Activated naive CD8-positive, alpha-beta T cell treated with anti-CD3 and anti-CD28 coated beads, Interleukin-2, amount 10 ng/mL, durations not matched to agents 7 days and 5 days (primary cell): ENCODE measurements around the gene STAC. TPM values are rescaled to one million over a fixed set of nuclear protein-coding genes. Genes with fewer than 3 reads are reported as not detected.

ENCODE experiments used
- ATAC-seq: fragments of 150-1000 bp; cut with Tn5 transposase; one replicate; pipeline ENCODE4 v1.10.0; 2021; ENCODE audit warnings: low read depth, moderate library complexity
- POLR2A ChIA-PET: fragments of 350-600 bp; sonication (Branson Sonifier 250); formaldehyde crosslinking; loops from one replicate; lab custom pipeline; 2021; ENCODE audit warnings: antibody characterized with exemption; lab: Charles Lee
- DNase-seq: peaks from one replicate; pipeline ENCODE4 v3.0.0; 2021
- H3K27ac Mint-ChIP-seq: one replicate; pipeline ENCODE4 v1.8.0; 2022; ENCODE audit warnings: mild to moderate bottlenecking, mixed read lengths
- H3K27me3 Mint-ChIP-seq: one replicate; pipeline ENCODE4 v1.8.0; 2022; ENCODE audit warnings: mild to moderate bottlenecking, moderate library complexity, mixed read lengths
- H3K36me3 Mint-ChIP-seq: one replicate; pipeline ENCODE4 v1.8.0; 2021; ENCODE audit warnings: mild to moderate bottlenecking, mixed read lengths
- H3K4me1 Mint-ChIP-seq: one replicate; pipeline ENCODE4 v1.8.0; 2021; ENCODE audit warnings: mixed read lengths
- H3K4me3 Mint-ChIP-seq: one replicate; pipeline ENCODE4 v1.8.0; 2022; ENCODE audit warnings: mild to moderate bottlenecking, moderate library complexity, mixed read lengths
- H3K9me3 Mint-ChIP-seq: one replicate; pipeline ENCODE4 v1.8.0; 2021; ENCODE audit warnings: mixed read lengths
- total RNA-seq, 2 experiments: library from RNA; stranded (reverse); gene quantifications; one replicate each; pipeline ENCODE4 v1.2.3, GENCODE V29; 2021

STAC gene
- total RNA-seq, 2 experiments from 2014 or later = not detected

DNA sequence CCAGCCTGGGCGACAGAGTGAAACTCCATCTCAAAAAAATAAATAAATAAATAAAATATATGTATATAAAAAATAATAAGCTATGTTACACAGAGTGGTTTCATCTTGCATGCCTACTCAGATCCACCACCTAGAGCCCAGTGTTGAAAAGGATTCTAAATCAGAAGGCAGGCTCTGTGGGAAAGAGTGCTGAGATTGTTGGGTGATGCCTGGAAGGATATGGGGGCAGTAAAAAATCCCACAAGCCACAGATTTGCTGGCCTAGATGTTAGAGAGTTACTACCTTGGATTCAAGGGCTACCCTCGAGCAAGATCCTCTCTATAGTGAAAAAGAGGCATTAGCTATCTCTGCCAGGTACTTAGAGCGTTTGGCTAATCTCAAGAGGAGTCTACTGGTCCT, 144.3 kb downstream of the STAC start:
- Mint-ChIP-seq H3K27me3 (no peaks in the 10 kb centered on the region), H3K9me3 (no peaks in the 10 kb centered on the region), H3K36me3 (no peaks in the 10 kb centered on the region), H3K4me1 (no peaks in the 10 kb centered on the region), H3K4me3 (no peak overlapping the region), H3K27ac (no peak overlapping the region)
- DNase-seq (no peak), ATAC-seq (no peak)
- POLR2A ChIA-PET = no interaction called here

DNA sequence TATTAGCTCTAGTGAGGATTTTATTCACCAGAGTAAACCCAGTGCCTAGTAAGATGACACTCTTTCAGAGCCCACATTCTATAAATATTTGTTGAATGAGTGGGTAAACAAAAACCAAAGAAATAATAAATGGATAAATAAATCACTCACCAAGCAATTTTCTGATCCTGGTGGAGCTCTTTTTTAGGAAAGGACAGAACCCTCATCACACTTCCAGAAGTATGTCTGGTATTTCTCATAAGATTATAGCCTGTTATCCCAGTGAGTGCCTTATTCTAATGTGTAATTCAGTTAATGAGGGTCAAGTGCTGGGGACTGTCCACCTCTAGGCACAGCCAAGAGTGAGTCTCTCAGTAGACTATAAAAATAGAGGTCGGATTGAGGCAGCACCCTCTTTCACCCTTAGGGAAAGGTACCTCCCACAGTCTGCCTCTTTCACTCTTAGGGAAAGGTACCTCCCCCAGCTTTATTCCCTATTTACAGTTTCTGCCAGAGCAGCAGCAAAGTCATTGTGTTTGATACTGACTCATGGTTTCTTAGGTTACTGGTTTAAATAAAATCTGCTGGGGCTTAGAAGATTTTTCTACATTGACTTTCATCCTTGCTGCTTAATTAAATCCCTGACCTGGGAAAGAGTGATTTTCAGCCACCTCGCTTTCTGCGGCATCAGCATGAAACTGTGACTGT, 145.0 kb downstream of the STAC start:
- POLR2A ChIA-PET = no interaction called here
- Mint-ChIP-seq H3K27me3 (no peaks in the 10 kb centered on the region), H3K4me1 (no peaks in the 10 kb centered on the region), H3K36me3 (no peaks in the 10 kb centered on the region), H3K4me3 (no peak overlapping the region), H3K27ac (no peak overlapping the region), H3K9me3 (no peaks in the 10 kb centered on the region)
- ATAC-seq = no peak
- no peak for DNase-seq

DNA sequence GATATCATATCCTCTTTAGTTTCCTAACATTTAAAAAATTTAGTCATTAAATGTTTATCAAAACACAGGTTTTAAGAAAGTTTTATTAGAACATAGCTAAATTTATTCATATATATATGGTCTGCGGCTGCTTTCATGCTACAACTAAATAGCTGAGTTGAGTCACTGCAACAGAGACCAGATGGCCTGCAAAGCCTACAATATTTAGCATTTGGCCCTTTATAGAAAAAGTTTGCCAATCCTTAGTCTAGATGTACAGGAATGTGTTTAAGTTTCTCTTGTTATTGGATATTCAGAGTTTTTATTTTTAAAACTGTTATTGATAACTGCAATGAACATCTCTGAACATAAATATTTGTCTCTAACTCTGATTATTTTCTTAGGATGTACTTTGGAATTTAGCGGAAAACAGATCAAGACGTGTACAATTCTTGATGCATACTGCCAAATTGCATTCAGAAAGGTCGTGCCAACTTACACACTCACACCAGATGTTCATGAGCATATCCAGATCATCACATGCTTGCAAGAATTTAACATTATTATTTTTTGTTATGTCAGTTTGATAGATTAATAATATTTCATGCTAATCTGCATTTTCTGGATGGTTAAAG, 157.9 kb downstream of the STAC start:
- no peak for ATAC-seq
- Mint-ChIP-seq H3K27me3 (no peaks in the 10 kb centered on the region), H3K36me3 (no peaks in the 10 kb centered on the region), H3K9me3 (peaks cover 4% of the 10 kb centered on the region), H3K4me3 (no peak overlapping the region), H3K4me1 (no peaks in the 10 kb centered on the region), H3K27ac (no peak overlapping the region)
- no peak for DNase-seq
- POLR2A ChIA-PET = no interaction called here

DNA sequence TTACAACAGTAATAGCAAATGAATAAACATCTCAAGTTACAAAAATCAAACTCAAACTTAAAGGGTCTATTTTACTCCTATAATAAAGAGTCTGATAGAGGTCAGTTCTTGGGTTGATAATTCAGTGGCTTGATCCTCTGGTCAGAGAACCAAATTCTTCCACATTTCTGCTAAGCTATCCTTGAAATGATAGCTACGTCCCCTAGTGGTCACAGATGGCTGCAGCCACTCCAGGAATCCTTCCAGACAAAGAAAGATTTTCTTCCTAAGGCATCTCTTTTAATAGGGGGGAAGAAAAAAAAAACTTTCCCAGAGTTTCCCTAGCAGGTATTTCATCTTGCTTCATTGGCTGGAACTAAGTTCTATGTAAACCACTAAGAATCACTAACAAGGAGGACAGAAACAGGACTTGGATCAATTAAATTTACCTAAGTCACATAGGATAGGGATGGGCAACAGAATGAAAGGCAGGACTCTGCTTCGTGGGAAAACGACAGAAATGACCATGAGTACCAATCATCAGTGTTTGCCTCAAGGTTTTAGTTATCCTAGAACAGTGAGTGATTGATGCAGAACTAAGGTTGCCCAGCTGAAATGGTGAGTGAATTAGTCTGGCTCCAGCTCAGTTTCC, 160.7 kb downstream of the STAC start:
- Mint-ChIP-seq H3K27me3 (no peaks in the 10 kb centered on the region), H3K36me3 (no peaks in the 10 kb centered on the region), H3K9me3 (no peaks in the 10 kb centered on the region), H3K27ac (no peak overlapping the region), H3K4me1 (no peaks in the 10 kb centered on the region), H3K4me3 (no peak overlapping the region)
- ATAC-seq = no peak
- POLR2A ChIA-PET = no interaction called here
- no peak for DNase-seq

DNA sequence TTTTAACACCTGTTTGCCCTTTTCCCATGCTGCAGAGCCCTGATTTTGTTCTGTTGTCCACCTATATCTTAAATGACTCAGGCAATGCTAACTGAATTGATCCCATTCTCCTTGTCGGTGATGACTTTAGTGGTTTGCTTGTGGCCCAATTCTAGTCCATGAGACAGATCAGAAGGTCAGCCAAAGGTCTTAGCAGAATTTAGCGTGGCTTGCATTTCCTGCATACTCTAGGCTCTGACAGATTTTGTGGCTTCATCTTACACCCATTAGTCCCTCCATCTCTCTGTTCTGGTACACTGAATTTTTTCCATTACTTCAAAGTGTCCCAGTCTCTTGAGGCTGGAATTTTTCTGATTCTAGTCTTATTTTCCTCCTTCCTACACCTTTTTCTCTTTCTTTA, 161.9 kb downstream of the STAC start:
- no peaks in the 10 kb centered on the region for H3K36me3 Mint-ChIP-seq
- ATAC-seq (no peak), DNase-seq (no peak)
- no peaks in the 10 kb centered on the region for H3K27me3 Mint-ChIP-seq
- H3K9me3 Mint-ChIP-seq = no peaks in the 10 kb centered on the region
- no peak overlapping the region for H3K4me3 Mint-ChIP-seq
- no peaks in the 10 kb centered on the region for H3K4me1 Mint-ChIP-seq
- H3K27ac Mint-ChIP-seq = no peak overlapping the region
- POLR2A ChIA-PET = no interaction called here

DNA sequence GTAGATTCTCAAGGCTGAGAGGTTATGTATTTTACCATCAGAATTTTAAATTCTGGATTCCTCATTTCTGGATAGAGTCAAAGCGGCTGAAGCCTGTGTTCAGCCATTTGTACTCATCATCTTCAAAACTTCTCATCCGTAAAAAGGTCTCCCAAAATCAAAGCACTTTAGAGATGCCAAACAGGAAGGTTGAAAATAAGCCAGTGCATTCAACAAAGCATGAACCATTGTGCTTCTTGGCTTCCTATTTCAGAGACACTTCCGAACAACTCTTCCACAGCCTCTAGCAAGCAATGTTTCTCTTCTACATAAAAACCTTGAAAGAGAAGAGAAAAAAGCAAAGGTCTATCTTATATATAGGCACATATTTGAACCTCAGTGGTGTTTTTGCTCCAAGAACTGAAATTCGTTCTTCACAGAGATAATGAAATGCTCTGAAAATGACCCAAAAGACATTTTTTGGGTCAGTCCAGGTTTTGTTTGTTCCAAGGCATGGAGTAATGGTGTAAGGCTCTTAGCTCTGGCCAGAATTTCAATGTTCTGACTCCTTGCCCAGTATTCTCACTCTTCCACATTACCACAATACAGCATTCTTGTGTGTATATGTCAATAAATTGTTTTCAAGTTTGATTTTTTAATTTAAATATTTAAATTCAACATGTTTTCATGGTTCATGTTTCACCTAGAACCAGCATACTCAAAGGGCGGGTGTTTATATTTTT, 163.1 kb downstream of the STAC start:
- no peaks in the 10 kb centered on the region for H3K4me1 Mint-ChIP-seq
- no peak for DNase-seq

DNA sequence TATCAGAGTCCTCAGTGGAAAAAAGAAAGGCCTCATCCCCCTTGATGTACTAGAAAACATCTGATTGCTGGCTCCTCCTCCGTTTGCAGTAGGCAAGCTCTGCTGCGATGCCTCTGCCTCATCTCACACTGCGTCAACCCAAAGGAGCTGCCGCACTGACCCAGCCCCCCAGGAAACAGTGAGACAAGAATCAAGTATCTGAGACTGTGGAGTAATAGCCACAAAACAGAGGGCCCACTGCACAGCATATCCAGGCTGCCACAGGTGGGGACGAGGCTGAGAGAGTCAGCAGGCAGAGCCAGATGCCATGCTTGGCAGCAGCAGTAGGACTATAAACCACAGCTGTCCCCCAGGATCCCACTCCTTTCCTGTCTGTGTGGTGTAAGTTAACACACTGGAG, 165.9 kb downstream of the STAC start:
- DNase-seq (no peak), ATAC-seq (no peak)
- Mint-ChIP-seq H3K9me3 (no peaks in the 10 kb centered on the region), H3K27me3 (no peaks in the 10 kb centered on the region), H3K4me1 (no peaks in the 10 kb centered on the region), H3K27ac (no peak overlapping the region), H3K36me3 (no peaks in the 10 kb centered on the region), H3K4me3 (no peak overlapping the region)
- POLR2A ChIA-PET = no interaction called here

More for the DNA sequence above, 163.1 kb downstream of the STAC start:
- no peaks in the 10 kb centered on the region for H3K36me3 Mint-ChIP-seq
- POLR2A ChIA-PET = no interaction called here
- no peak overlapping the region for H3K27ac Mint-ChIP-seq
- ATAC-seq = no peak
- H3K27me3 Mint-ChIP-seq = no peaks in the 10 kb centered on the region
- H3K4me3 Mint-ChIP-seq = no peak overlapping the region
- H3K9me3 Mint-ChIP-seq = no peaks in the 10 kb centered on the region

DNA sequence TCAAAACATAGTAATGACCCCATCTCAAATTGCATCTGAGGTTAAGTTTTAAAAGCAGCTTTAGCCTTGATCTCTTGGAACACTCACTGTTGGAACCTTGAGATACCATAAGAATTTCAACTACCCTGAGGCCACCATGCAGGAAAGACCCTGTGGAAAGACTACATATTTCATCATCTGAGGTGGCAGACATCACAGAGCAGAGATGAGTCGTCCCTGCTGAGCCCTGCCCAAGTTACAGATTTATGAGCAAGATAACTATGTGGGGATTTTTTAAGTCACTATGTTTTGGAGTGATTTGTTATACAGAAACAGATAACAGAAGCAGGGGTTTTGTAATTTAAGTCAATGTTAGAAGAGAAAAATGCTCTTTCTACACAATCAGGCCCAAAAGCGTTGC, 168.4 kb downstream of the STAC start:
- H3K9me3 Mint-ChIP-seq = no peaks in the 10 kb centered on the region
- H3K36me3 Mint-ChIP-seq = no peaks in the 10 kb centered on the region
- POLR2A ChIA-PET = no interaction called here
- DNase-seq (no peak), ATAC-seq (no peak)
- no peaks in the 10 kb centered on the region for H3K4me1 Mint-ChIP-seq
- H3K27ac Mint-ChIP-seq = no peak overlapping the region
- H3K27me3 Mint-ChIP-seq = no peaks in the 10 kb centered on the region
- no peak overlapping the region for H3K4me3 Mint-ChIP-seq

DNA sequence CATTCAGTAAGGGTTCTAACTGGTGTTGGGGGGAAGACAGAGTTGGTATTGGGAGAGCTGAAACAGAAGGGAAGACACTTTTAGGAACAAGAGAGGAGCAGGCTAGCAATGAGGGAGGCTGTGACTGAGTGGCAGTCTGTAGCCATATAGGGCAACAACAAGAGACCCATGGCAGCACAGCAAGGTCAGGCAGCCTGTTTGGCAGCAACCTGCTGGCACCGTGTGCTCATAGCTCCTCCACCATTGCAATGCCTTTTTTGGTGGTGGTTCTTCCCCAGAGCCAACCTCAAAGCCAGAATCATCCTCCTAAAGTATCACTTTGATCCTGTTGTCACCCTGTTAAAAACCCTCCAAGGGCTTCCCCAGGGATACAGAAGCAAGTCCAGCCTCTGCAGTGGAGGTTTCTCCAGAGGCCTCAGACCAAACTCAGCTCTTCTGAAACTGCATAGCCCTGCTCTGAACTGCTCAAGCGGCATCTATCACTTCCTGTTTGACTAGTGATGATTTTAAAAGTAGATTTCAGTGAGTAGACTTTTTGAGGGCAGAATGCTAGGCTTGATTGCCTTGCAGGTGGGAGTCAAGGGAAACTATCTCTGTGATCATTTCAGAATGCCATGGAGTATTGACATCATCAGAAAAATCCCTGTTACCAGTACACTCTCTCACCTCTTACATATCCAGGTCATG, 176.9 kb downstream of the STAC start:
- Mint-ChIP-seq H3K9me3 (no peaks in the 10 kb centered on the region), H3K27me3 (peaks cover 7% of the 10 kb centered on the region), H3K27ac (no peak overlapping the region), H3K4me1 (no peaks in the 10 kb centered on the region), H3K4me3 (no peak overlapping the region), H3K36me3 (no peaks in the 10 kb centered on the region)
- POLR2A ChIA-PET = no interaction called here
- DNase-seq (no peak), ATAC-seq (no peak)

DNA sequence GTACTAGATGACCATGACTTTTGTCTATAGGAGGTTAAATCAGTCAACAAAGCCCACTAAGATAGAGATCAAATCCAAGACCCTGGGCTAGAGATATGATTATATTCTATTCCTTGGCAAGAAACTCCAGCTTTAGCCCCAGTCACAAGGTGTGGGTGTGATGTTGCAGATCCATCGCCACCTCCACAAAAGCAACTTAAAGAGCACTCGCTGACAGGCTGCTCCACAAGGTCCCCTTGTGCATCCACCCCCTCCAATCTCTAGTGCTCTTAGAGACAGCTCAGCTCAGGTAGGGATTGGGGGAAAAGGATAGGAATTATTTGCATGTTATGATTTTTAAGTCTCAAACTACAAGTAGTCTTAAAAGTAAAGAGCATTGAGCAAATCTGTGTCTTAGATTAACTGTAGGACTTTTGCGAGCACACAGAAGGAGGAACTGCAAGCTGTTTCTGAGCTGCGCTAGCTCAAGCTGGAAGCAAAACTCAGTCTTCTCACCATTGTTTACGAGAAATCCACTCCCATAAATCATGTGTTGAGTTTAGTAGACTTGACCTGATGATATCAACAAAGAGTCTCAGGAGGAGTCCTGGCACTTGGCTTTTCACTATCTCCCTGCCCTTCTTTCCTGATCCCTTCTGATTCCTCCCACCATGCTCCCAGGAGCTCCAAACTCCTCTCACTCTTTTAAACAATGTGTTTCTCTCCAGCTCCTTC, 177.6 kb downstream of the STAC start:
- H3K27me3 Mint-ChIP-seq = peaks cover 7% of the 10 kb centered on the region
- H3K27ac Mint-ChIP-seq = no peak overlapping the region
- no peaks in the 10 kb centered on the region for H3K4me1 Mint-ChIP-seq
- H3K4me3 Mint-ChIP-seq = no peak overlapping the region
- H3K36me3 Mint-ChIP-seq = no peaks in the 10 kb centered on the region
- POLR2A ChIA-PET = no interaction called here
- ATAC-seq (no peak), DNase-seq (no peak)
- H3K9me3 Mint-ChIP-seq = no peaks in the 10 kb centered on the region

DNA sequence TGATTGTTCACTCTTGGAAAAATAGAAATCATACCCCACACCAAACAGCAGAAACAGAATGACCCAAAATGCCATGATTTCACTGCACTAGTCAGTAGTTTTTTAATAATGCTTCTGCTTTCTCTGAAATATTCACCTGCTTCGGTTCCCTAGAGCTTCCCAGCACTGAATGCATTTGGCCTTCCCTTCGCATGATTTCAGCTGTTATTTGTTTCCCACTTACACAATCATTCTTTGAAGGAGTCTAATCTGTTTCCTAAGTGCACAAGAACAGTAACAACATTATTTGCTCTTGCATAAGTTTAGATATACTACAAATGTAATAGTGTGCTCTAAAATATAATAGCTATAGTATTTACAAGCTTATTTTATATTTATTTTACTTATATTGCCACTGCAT, 178.7 kb downstream of the STAC start:
- POLR2A ChIA-PET = no interaction called here
- Mint-ChIP-seq H3K4me1 (no peaks in the 10 kb centered on the region), H3K27me3 (peaks cover 7% of the 10 kb centered on the region), H3K36me3 (no peaks in the 10 kb centered on the region), H3K9me3 (no peaks in the 10 kb centered on the region), H3K4me3 (no peak overlapping the region), H3K27ac (no peak overlapping the region)
- ATAC-seq (no peak), DNase-seq (no peak)

DNA sequence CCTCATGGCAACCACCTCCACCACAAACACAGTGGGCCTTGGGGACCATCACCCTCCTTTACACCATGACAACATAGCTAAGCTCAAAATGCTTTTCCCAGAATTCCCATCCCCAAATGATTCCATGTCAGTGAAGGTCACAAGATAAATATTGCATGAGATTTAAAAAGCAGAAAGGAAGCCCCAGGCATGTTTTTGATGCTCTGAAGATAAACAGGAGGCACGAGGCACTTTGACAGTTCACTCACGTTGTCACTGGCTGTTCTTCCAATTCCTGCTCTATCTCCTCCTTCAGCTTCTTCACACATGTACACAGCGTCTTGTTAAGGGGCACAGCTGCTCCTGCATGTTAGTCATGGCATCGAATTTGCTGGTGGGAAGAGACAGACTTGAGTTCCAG, 180.4 kb downstream of the STAC start:
- ATAC-seq (no peak), DNase-seq (no peak)
- peaks cover 7% of the 10 kb centered on the region for H3K27me3 Mint-ChIP-seq
- POLR2A ChIA-PET = no interaction called here
- no peaks in the 10 kb centered on the region for H3K4me1 Mint-ChIP-seq
- H3K27ac Mint-ChIP-seq = no peak overlapping the region
- H3K36me3 Mint-ChIP-seq = no peaks in the 10 kb centered on the region
- H3K9me3 Mint-ChIP-seq = no peaks in the 10 kb centered on the region
- no peak overlapping the region for H3K4me3 Mint-ChIP-seq

DNA sequence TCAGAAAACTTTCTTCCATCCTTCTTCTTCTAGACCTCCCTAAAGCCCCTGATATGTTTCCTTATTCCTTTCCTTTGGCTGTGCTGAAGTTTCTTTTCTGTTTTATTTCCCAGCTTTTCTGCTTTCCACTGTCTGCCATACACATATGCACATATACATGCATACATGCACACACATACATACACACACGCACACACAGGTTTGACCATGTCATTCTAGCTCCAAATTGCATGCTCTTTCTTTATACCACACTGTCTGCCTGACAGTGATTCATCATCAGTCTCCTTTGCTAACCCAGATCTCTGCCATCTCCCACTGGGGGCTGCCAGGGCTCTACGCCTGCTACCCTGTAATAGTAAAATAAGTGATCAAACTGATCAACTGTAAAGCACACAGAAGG, 181.3 kb downstream of the STAC start:
- H3K27me3 Mint-ChIP-seq = peaks cover 7% of the 10 kb centered on the region
- H3K27ac Mint-ChIP-seq = no peak overlapping the region
- POLR2A ChIA-PET = no interaction called here
- H3K9me3 Mint-ChIP-seq = no peaks in the 10 kb centered on the region
- DNase-seq (no peak), ATAC-seq (no peak)
- no peaks in the 10 kb centered on the region for H3K36me3 Mint-ChIP-seq
- no peaks in the 10 kb centered on the region for H3K4me1 Mint-ChIP-seq
- H3K4me3 Mint-ChIP-seq = no peak overlapping the region
